K562 (cell line): ENCODE results near the gene SLC1A2. TPM values are rescaled to one million over a fixed set of nuclear protein-coding genes. Genes with fewer than 3 reads are reported as not detected.

Experiments used
- ATAC-seq: fragments of 200-7000 bp; cut with Tn5 transposase; 3 replicates; pipeline ENCODE4 v1.9.1; 2020; ENCODE audit warnings: moderate library complexity
- BruUV-seq: library from RNA; stranded (reverse); fragments of 400-500 nt; replicated peaks from 2 replicates; lab custom pipeline; 2021; lab: Mats Ljungman, UMichigan
- CTCF ChIA-PET: fragments of 300-600 bp; formaldehyde crosslinking; extraction: SDS; loops from one replicate; lab custom pipeline; 2021; ENCODE audit warnings: low intra/inter-chr PET ratio; lab: Yijun Ruan, JAX
- POLR2A ChIA-PET: fragments of 300-600, 350-650 bp; sonication (Branson Sonifier 250); formaldehyde crosslinking; extraction: SDS; loops from one replicate; lab custom pipeline; 2021; ENCODE audit warnings: antibody characterized with exemption, inconsistent platforms; lab: Yijun Ruan, JAX
- DNase-seq, 4 experiments: peaks; one replicate each; pipeline versions ENCODE4 v3.0.0 to v3.0.0-alpha.2; 2011 to 2018; ENCODE audit warnings: low spot score in 3 of 4, mixed read lengths in 3 of 4; ENCODE audit errors: extremely low read depth in 1 of 4
- FAIRE-seq: peaks from 2 replicates; lab custom pipeline; 2011; peaks lifted over from hg19 to GRCh38; lab: Jason Lieb, UNC
- H2AFZ ChIP-seq: 2 replicates; pipeline ENCODE4 v1.6.0; 2011; ENCODE audit warnings: low read depth, low read length, control low read depth, inconsistent platforms
- H3K27ac ChIP-seq: fragments of 200-600 bp; 3 replicates; pipeline ENCODE4 v1.8.0; 2011; ENCODE audit warnings: low read depth, mild to moderate bottlenecking, control low read depth, inconsistent platforms, low read length, moderate library complexity, mixed read lengths; ENCODE audit errors: extremely low read depth
- H3K27me3 ChIP-seq, 2 experiments: fragments of 300-600 bp in 1 of 2; 2 replicates in 1 of 2; 3 replicates in 1 of 2; pipeline versions ENCODE4 v1.6.0 to v1.8.0; 2011; ENCODE audit warnings: inconsistent platforms in 2 of 2, low read length in 2 of 2, mild to moderate bottlenecking in 1 of 2, mixed read lengths in 1 of 2, moderate library complexity in 1 of 2; ENCODE audit not compliant: control insufficient read depth in 2 of 2, insufficient read depth in 2 of 2
- H3K36me3 ChIP-seq: fragments of 300-600 bp; 3 replicates; pipeline ENCODE4 v1.8.0; 2011; ENCODE audit warnings: mild to moderate bottlenecking, low read length, inconsistent platforms; ENCODE audit not compliant: control insufficient read depth, insufficient read depth
- H3K4me1 ChIP-seq, 2 experiments: fragments of 200-600 bp in 1 of 2; replicated peaks in 1 of 2; 2 replicates in 1 of 2; 3 replicates in 1 of 2; pipeline versions ENCODE4 v1.5.1 to v1.8.0; 2011; ENCODE audit warnings: inconsistent platforms in 2 of 2, low read length in 2 of 2, mild to moderate bottlenecking in 1 of 2, mixed read lengths in 1 of 2, moderate library complexity in 1 of 2; ENCODE audit not compliant: control insufficient read depth in 2 of 2, insufficient read depth in 2 of 2
- H3K4me2 ChIP-seq: 2 replicates; pipeline ENCODE4 v1.6.1; 2011; ENCODE audit warnings: low read length, control low read depth, inconsistent platforms, mixed read lengths; ENCODE audit not compliant: insufficient read depth
- H3K4me3 ChIP-seq: fragments of 200-600 bp; sonication (generic), shearing (Covaris generic); 2 replicates; pipeline ENCODE4 v1.5.1; 2016; ENCODE audit warnings: control low read depth, inconsistent platforms
- H3K79me2 ChIP-seq: fragments of 200-600 bp; 3 replicates; pipeline ENCODE4 v1.8.0; 2011; ENCODE audit warnings: low read length, inconsistent platforms; ENCODE audit not compliant: control insufficient read depth, insufficient read depth
- H3K9ac ChIP-seq, 2 experiments: 2 replicates each; pipeline versions ENCODE4 v1.6.0 to v1.6.1; 2011; ENCODE audit warnings: low read depth in 2 of 2, low read length in 2 of 2, control low read depth in 1 of 2, inconsistent platforms in 1 of 2, mild to moderate bottlenecking in 1 of 2, mixed read lengths in 1 of 2; ENCODE audit not compliant: insufficient read depth in 1 of 2
- H3K9me1 ChIP-seq: one replicate; pipeline ENCODE4 v1.6.0; 2011; ENCODE audit warnings: inconsistent platforms, mild to moderate bottlenecking, low read length, moderate library complexity; ENCODE audit not compliant: control insufficient read depth, insufficient read depth
- H3K9me3 ChIP-seq: replicated peaks from 2 replicates; pipeline ENCODE4 v1.5.1; 2011; ENCODE audit warnings: low read depth, low read length, inconsistent platforms; ENCODE audit not compliant: control insufficient read depth, insufficient read depth
- H4K20me1 ChIP-seq: replicated peaks from 2 replicates; pipeline ENCODE4 v1.6.1; 2011; ENCODE audit warnings: low read length, inconsistent platforms, mixed read lengths; ENCODE audit not compliant: control insufficient read depth, insufficient read depth
- ARID4B ChIP-seq: sonication (generic); formaldehyde crosslinking; IDR thresholded peaks from 2 replicates; pipeline ENCODE4 v1.8.0; 2022; ENCODE audit warnings: mild to moderate bottlenecking, missing genetic modification reagents
- BACH1 ChIP-seq: fragments of 200-800 bp; sonication (Bioruptor generic); IDR thresholded peaks from 2 replicates; pipeline ENCODE4 v1.6.1; 2016; ENCODE audit warnings: missing genetic modification characterization, missing compliant biosample characterization
- DACH1 ChIP-seq: fragments of 450-650 bp; IDR thresholded peaks from 2 replicates; pipeline ENCODE4 v1.6.1; 2018; ENCODE audit not compliant: partially characterized antibody
- EHMT2 ChIP-seq: fragments of 450-650 bp; IDR thresholded peaks from 2 replicates; pipeline ENCODE4 v1.6.1; 2018; ENCODE audit warnings: antibody characterized with exemption
- FIP1L1 ChIP-seq: fragments of 200-400 bp; formaldehyde crosslinking; IDR thresholded peaks from 2 replicates; pipeline ENCODE4 v1.6.1; 2018; ENCODE audit warnings: mild to moderate bottlenecking, low read depth, low read length; ENCODE audit not compliant: poor library complexity, severe bottlenecking
- FOSL1 ChIP-seq: fragments of 200-800 bp; sonication (Bioruptor generic); conservative IDR thresholded peaks from 2 replicates; pipeline ENCODE4 v1.6.1; 2016; ENCODE audit warnings: missing genetic modification characterization, missing compliant biosample characterization
- NR0B1 ChIP-seq: fragments of 450-650 bp; IDR thresholded peaks from one replicate; pipeline ENCODE4 v1.6.1; 2018; ENCODE audit warnings: mild to moderate bottlenecking, moderate library complexity; ENCODE audit not compliant: partially characterized antibody
- NR1H2 ChIP-seq: sonication (generic); formaldehyde crosslinking; IDR thresholded peaks from 2 replicates; pipeline ENCODE4 v1.4.0; 2020; ENCODE audit warnings: mild to moderate bottlenecking, missing genetic modification reagents
- NUFIP1 ChIP-seq: fragments of 450-650 bp; IDR thresholded peaks from 2 replicates; pipeline ENCODE4 v1.6.1; 2018; ENCODE audit not compliant: partially characterized antibody
- RNF2 ChIP-seq: sonication (generic); IDR thresholded peaks from 2 replicates; pipeline ENCODE4 v1.6.1; 2016
- TAF9B ChIP-seq: fragments of 450-650 bp; IDR thresholded peaks from 2 replicates; pipeline ENCODE4 v1.6.1; 2018; ENCODE audit warnings: mild to moderate bottlenecking; ENCODE audit not compliant: partially characterized antibody
- ZNF12 ChIP-seq: sonication (generic); formaldehyde crosslinking; IDR thresholded peaks from 2 replicates; pipeline ENCODE4 v1.4.0; 2020; ENCODE audit warnings: mild to moderate bottlenecking, missing genetic modification reagents
- WGBS: fragments of 100-300 bp; shearing (Covaris generic); methylation state at CpG from one replicate; pipeline ENCODE4 v1.1.6; 2016; ENCODE audit warnings: low coverage, mixed read lengths; ENCODE audit not compliant: insufficient coverage; ENCODE audit errors: missing lambda C conversion rate; 5-methylcytosine and 5-hydroxymethylcytosine counted together
- in situ Hi-C: fragments of 300-500 bp; cut with MboI; formaldehyde crosslinking; loops from 4 replicates; pipeline ENCODE4 v1.15.0; 2018; ENCODE audit warnings: inconsistent platforms, mixed read lengths
- intact Hi-C: fragments of 100-400 bp; cut with micrococcal nuclease; formaldehyde crosslinking; loops from 2 replicates; pipeline ENCODE4 v1.14.2; 2022
- polyA plus RNA-seq, 8 experiments: library from polyadenylated mRNA; depleted of rRNA in 4 of 8; stranded (reverse) in 5 of 8; unstranded in 3 of 8; fragments of >200 nt; fragmentation: Nextera tagmentation in 2 of 8; fragmentation: Illumina TruSeq in 1 of 8; extraction: Ambion mirVana in 2 of 8; extraction: Trizol in 1 of 8; gene quantifications; 2 replicates each; pipeline versions ENCODE4 v1.2.1 to v1.2.3, GENCODE V29; 2011 to 2014; ENCODE audit warnings: inconsistent platforms in 1 of 8, missing spikeins in 1 of 8
- total RNA-seq, 7 experiments: library from RNA; depleted of rRNA in 6 of 7; stranded (reverse); fragments of >200 nt in 6 of 7; fragmentation: Illumina TruSeq in 2 of 7; extraction: Trizol in 2 of 7; gene quantifications; 2 replicates each; pipeline versions ENCODE4 v1.2.1 to v1.2.3, GENCODE V29; 2011 to 2021; ENCODE audit warnings: low replicate concordance in 1 of 7

Gene SLC1A2
- total and polyA plus RNA-seq, 9 of the 15 experiments (the other 6 are each of a cell fraction or from before 2014, with no cell fraction given): 0.03 to 0.07 (median 0.04) TPM; not detected in 5

GRCh38 chr11:35393098-35393497, 26.3 kb downstream of the SLC1A2 start:
- H3K4me2 ChIP-seq: no peak overlapping the region
- H3K9ac ChIP-seq: no peak overlapping the region
- no peak overlapping the region for H3K27ac ChIP-seq
- no peaks in the 10 kb centered on the region for H3K9me1 ChIP-seq
- no peak for FAIRE-seq
- 0% methylated on average over 4 of the region's 4 CpGs for WGBS
- H2AFZ ChIP-seq: no peak overlapping the region
- no peaks in the 10 kb centered on the region for H3K36me3 ChIP-seq
- CTCF ChIA-PET: no interaction called here
- H3K27me3 ChIP-seq: peaks cover 0 to 19% of the 10 kb centered on the region in 2 experiments; a peak in 4 of 5 replicates
- no peaks in the 10 kb centered on the region for H3K4me1 ChIP-seq
- DNase-seq: no peak
- BruUV-seq: no TSS peak
- H3K9me3 ChIP-seq: no peaks in the 10 kb centered on the region
- ATAC-seq: no peak
- H3K4me3 ChIP-seq: no peak overlapping the region
- POLR2A ChIA-PET: interaction anchor here (0.6 to 0.9 kb wide), 2 partner anchors 84 to 1220 kb away, joined by 3 read pairs; no protein-coding TSS in a partner anchor
- no peaks in the 10 kb centered on the region for H3K79me2 ChIP-seq
- TF ChIP-seq EHMT2 (no peak), BACH1 (tag) (no peak), ZNF12 (CRISPR knock-in tag) (no peak), DACH1 (no peak), NUFIP1 (no peak), ARID4B (CRISPR knock-in tag) (no peak), NR0B1 (no peak), RNF2 (no peak), NR1H2 (no peak), FOSL1 (tag) (no peak), TAF9B (no peak), FIP1L1 (no peak)
- TF ChIP-seq, all 486 proteins: peak for 0
- intact Hi-C loops (loop anchor here (5.0 kb wide), 5 partner anchors 86 to 881 kb away; partner anchors contain the start of gene ELF5), in situ Hi-C loops (loop anchor here (5.0 kb wide), 1 partner anchor 466 kb away; no protein-coding TSS in a partner anchor)
- H4K20me1 ChIP-seq: no peaks in the 10 kb centered on the region
